SHP77 treated with DMSO at 0.1 percent for 48 hours (cell line): Measurements from ENCODE around the gene CAP2.

Experiments
- DNase-seq: peaks from one replicate; lab custom pipeline; 2025; lab: John Stamatoyannopoulos, UW

The CAP2 gene

GRCh38 chr6:17475606-17476244 is 82.3 kb downstream of the CAP2 start:
- no peak for DNase-seq

- no peak for DNase-seq
Observed at GRCh38 chr6:17476511-17476910, 83.1 kb downstream of the CAP2 start.

DNA sequence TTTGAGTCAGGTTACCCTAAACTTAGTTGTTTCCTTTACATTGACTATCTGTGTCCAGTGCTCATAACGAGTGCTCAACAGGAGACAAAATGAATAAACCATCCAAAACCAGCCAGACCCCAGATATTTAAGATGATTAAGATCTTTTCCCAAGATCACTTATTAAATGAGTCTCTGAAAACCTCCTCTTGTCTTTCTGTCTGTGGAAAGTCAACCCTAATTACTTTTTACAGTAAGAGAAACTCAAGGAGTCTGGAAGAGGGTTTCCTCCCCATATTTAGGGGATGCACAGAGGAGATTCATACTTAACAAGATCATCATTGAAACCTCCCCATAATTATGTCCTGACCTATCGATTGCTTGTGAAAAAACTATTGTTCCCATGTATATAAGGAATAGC is 84.0 kb downstream of the CAP2 start:
- no peak for DNase-seq

- no peak for DNase-seq
Observed at GRCh38 chr6:17478223-17478907, 85.0 kb downstream of the CAP2 start.

DNA sequence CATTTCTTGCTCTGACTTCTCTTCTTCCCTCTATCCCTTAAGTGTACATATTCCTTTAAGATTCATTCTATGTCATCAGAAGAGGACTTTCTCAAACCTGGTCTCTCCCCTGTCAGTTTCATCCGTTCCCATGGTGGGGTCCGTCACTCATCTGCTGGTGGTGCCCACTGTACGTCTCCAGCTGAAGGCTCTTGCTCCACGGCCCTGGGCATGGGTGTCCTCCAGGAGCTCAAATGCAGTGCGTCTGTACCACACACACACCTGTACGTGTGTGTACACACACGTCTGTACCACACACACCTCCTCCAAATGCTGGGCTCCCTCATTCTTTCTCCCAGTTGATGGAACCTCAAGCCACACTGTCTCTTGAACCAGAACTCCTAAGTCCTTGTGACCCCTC is 85.6 kb downstream of the CAP2 start:
- no peak for DNase-seq

DNA sequence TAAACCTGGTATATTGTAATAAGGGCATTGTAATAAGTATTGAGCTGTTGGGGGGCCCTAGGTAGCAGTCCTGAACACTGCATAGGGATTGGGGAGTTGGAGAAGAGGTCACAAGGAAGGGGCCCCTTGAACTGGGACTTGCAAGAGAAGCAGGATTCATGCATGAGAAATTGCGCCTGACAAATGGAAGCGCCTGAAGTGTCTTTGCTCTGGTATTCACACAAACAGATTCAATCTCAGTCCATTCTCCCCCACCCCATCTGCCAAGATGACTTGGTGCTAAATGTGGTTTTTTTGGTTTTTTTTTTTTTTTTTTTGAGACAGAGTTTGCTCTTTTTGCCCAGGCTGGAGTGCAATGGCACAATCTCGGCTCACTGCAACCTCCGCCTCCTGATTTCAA is 87.1 kb downstream of the CAP2 start:
- no peak for DNase-seq

- no peak for DNase-seq
Observed at GRCh38 chr6:17482711-17483110, 89.3 kb downstream of the CAP2 start.

DNA sequence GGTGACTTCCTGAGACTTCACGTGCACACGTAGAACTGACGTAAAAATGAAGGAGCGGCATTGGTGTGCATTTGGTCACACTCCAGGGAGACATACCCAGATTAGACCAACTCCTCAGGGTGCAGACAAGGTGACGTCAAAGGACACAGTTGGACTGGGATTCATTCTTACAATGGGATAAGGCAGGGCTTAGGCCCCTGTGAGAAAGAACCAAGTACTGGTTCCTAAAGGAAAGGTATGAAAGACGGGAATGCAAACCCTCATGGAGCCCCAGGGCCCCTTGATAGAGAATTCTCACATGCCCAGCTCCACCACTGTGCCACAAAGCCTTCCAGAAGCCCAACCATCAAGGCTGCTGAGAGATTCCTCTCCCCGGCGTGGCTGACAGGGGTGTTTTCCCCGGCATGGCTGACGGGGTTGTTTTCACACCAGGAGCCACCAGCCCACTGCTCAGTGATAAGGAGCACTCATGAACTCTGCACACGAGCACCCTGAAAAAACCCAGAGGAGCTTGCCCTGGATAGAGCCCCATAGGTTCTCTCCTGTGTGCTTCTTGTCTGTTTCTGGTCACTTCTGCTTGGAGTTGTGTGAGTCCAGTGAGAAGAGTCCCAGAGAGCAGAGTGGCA is 90.1 kb downstream of the CAP2 start:
- no peak for DNase-seq

DNA sequence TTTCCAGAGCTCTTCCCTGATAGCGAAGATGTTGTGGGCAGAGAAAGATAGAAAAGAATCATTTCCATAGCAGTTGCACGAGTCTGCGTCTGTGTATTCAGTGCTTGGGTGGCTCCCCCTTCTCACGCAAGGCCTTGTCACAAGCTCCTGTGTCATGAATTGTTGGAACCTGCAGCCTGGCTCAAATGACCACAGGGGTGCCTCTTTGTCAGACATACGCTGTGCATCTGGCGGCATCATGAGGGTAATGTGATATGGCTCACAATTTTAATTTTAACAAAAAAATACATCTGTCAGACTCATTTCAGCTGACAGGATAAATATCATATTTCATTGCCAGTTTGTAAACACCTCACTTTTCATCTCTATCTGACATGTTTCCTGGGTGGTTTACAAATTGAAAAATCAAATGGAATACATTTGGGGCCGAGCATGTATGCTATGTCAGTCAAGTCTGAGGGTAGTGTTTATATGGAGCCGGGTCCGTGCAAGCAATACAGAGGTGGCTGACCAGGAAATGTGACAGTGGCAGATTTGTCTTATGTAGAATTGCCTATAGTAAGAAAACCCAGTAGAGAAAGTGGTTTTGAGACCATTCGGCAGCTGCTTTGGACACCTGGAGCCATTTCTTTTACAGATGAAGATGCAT is 90.9 kb downstream of the CAP2 start:
- peak; percentile 63 for DNase-seq

DNA sequence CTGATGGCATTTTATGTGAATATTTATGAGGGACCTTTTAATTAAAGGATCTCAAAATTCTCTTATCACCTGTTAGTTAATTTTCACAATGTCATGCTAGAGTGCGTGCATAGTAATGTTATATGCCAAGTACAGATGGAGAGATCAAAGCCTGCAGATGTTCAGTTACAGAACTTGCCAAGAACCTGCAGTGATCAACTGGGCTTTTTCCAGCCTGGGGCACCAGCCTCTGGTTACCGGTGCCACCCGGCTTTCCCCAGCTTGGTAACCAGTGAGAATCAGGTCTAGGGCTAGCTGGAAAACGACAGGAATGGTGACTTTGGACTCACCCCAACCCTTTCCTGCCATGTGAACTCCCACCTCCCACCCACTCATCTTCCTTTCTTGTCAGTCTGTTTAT is 91.8 kb downstream of the CAP2 start:
- no peak for DNase-seq

DNA sequence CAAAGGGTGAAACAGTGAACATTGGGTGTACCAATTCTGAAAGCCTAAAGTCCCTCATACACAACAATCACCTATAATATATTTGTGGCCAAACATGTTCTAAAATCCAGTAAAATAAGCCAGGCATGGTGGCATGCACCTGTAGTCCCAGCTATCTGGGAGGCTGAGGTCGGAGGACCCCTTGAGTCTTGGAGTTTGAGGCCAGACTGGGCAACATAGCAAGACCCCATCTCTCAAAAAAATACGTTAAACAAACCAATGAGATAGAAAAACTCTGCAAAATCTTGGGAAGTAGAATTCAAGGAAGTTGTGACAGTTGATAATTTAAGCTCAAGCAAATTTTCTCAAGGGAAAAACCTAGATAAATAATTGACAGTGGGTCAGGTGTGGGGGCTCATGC is 92.6 kb downstream of the CAP2 start:
- no peak for DNase-seq

DNA sequence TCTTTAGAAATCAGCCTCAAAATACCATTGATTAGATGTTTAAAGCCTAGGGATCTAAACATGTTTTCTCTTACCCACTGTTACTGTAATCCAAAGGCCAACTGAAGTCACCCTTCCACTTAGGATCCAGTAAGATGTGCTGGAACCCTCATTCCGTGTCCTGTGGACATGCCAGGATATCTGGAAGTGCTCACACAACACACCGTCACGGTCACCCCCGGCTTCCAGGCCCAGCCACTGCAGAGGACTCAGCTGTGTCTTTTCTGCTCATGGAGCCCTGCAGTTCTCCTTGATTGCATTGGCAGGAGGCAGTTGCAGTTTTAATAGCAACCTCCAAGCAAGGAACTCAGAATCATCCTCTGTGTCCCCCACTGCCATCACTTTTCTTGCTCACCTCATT is 93.3 kb downstream of the CAP2 start:
- DNase-seq = no peak

- DNase-seq = no peak
Observed at GRCh38 chr6:17490724-17491123, 97.3 kb downstream of the CAP2 start.

- no peak for DNase-seq
Observed at GRCh38 chr6:17491416-17492142, 98.2 kb downstream of the CAP2 start.

DNA sequence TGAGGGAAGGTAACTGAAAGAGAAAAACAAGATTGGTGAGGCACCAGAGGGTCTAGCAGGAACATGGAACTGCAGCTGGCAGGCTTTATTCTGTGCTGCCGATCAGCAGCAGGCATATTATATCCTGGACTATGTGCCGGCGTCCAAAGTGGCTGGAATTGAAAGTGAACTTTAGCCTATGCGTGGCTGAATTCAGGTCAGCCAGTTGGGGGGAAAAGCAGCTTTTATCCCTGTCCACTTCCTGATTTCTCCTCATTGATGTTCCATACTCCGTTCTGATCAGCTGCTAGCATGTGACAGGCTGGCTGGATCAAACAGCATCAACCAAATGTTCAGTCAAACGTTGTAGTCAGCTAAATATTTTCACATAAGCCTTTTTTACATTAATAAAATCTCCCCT is 99.0 kb downstream of the CAP2 start:
- DNase-seq = no peak

GRCh38 chr6:17493286-17493685 is 99.9 kb downstream of the CAP2 start:
- DNase-seq = no peak

- no peak for DNase-seq
Observed at GRCh38 chr6:17494177-17494576, 100.8 kb downstream of the CAP2 start.

DNA sequence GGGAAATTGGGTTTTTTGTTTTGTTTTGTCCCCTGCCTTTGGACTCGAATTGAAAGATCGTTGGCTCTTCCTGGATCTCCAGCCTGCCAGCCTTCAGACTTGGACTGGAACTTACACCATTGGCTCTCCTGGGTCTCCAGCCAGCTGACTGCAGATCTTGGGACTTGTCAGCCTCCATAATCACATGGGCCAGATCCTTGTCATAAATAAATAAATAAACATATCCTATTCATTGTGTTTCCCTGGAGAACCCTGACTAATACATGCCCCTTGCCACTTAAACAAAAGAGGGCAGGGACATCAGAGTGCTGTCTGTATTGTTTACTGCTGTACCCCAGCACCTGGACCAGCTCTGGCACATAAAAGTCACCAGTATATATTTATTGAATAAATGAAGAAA is 101.5 kb downstream of the CAP2 start:
- no peak for DNase-seq

- no peak for DNase-seq
Observed at GRCh38 chr6:17497535-17498095, 104.2 kb downstream of the CAP2 start.

GRCh38 chr6:17501442-17501841 is 108.0 kb downstream of the CAP2 start:
- no peak for DNase-seq

- DNase-seq = no peak
Observed at GRCh38 chr6:17501982-17502704, 108.7 kb downstream of the CAP2 start.
